Liver (tissue), 9 donors: ENCODE measurements around the gene PTPRN2. TPM values are rescaled to one million over a fixed set of nuclear protein-coding genes. Genes with fewer than 3 reads are reported as not detected.

ENCODE experiments used
- DNase-seq: peaks from one replicate; pipeline ENCODE4 v3.0.0-alpha.2; 2017; ENCODE audit warnings: low spot score
- H3K27ac ChIP-seq, 2 donors: one replicate each; pipeline ENCODE4 v1.7.0; 2013; ENCODE audit warnings: inconsistent platforms in 2 of 2, low read length in 2 of 2, control low read depth in 1 of 2, low read depth in 1 of 2, mild to moderate bottlenecking in 1 of 2
- H3K27me3 ChIP-seq, 4 donors: one replicate each; pipeline versions ENCODE4 v1.6.1 to v1.7.0; 2013; ENCODE audit warnings: low read length in 3 of 4, inconsistent platforms in 1 of 4, mild to moderate bottlenecking in 1 of 4, moderate library complexity in 1 of 4; ENCODE audit not compliant: control insufficient read depth in 4 of 4, insufficient read depth in 4 of 4
- H3K36me3 ChIP-seq, 4 donors: one replicate each; pipeline versions ENCODE4 v1.6.1 to v1.7.0; 2013; ENCODE audit warnings: low read length in 3 of 4, mild to moderate bottlenecking in 3 of 4, low read depth in 1 of 4, moderate library complexity in 1 of 4; ENCODE audit not compliant: control insufficient read depth in 4 of 4, insufficient read depth in 3 of 4
- H3K4me1 ChIP-seq, 4 donors: one replicate each; pipeline versions ENCODE4 v1.6.1 to v1.7.0; 2013; ENCODE audit warnings: low read length in 3 of 4, mild to moderate bottlenecking in 3 of 4, moderate library complexity in 1 of 4; ENCODE audit not compliant: control insufficient read depth in 4 of 4, insufficient read depth in 4 of 4
- H3K4me3 ChIP-seq, 3 donors: one replicate each; pipeline versions ENCODE4 v1.6.1 to v1.7.0; 2013; ENCODE audit warnings: low read length in 3 of 3, control low read depth in 1 of 3, low read depth in 1 of 3, mild to moderate bottlenecking in 1 of 3
- H3K9ac ChIP-seq, 2 donors: one replicate each; pipeline ENCODE4 v1.7.0; 2013; ENCODE audit warnings: low read length in 2 of 2, mild to moderate bottlenecking in 2 of 2, moderate library complexity in 2 of 2, control low read depth in 1 of 2, low read depth in 1 of 2
- H3K9me3 ChIP-seq, 4 donors: one replicate each; pipeline versions ENCODE4 v1.6.1 to v1.7.0; 2013; ENCODE audit warnings: low read length in 3 of 4; ENCODE audit not compliant: control insufficient read depth in 4 of 4
- EGR1 ChIP-seq, 2 donors: IDR thresholded peaks; 2 replicates each; pipeline ENCODE4 v1.6.1; 2016 to 2018; ENCODE audit warnings: antibody characterized with exemption in 2 of 2, low read depth in 2 of 2
- FOXA1 ChIP-seq: IDR thresholded peaks from 2 replicates; pipeline ENCODE4 v1.6.1; 2016; ENCODE audit warnings: antibody characterized with exemption
- FOXA2 ChIP-seq: IDR thresholded peaks from 2 replicates; pipeline ENCODE4 v1.6.1; 2016; ENCODE audit warnings: antibody characterized with exemption
- GABPA ChIP-seq, 2 donors: IDR thresholded peaks in 1 of 2; conservative IDR thresholded peaks in 1 of 2; 2 replicates each; pipeline ENCODE4 v1.6.1; 2016; ENCODE audit warnings: antibody characterized with exemption in 2 of 2, mild to moderate bottlenecking in 1 of 2, moderate library complexity in 1 of 2
- HNF4A ChIP-seq, 2 donors: conservative IDR thresholded peaks; 2 replicates each; pipeline ENCODE4 v1.6.1; 2016; ENCODE audit warnings: antibody characterized with exemption in 2 of 2, mild to moderate bottlenecking in 2 of 2
- HNF4G ChIP-seq: IDR thresholded peaks from 2 replicates; pipeline ENCODE4 v1.6.1; 2016; ENCODE audit warnings: antibody characterized with exemption
- JUND ChIP-seq, 2 donors: IDR thresholded peaks; 2 replicates each; pipeline ENCODE4 v1.6.1; 2016; ENCODE audit warnings: antibody characterized with exemption in 2 of 2
- NR2F2 ChIP-seq: IDR thresholded peaks from 2 replicates; pipeline ENCODE4 v1.6.1; 2016; ENCODE audit warnings: antibody characterized with exemption
- RAD21 ChIP-seq, 2 donors: IDR thresholded peaks; 2 replicates each; pipeline ENCODE4 v1.6.1; 2016; ENCODE audit warnings: antibody characterized with exemption in 2 of 2, mild to moderate bottlenecking in 2 of 2
- RXRA ChIP-seq, 2 donors: IDR thresholded peaks; 2 replicates each; pipeline ENCODE4 v1.6.1; 2017 to 2018; ENCODE audit warnings: antibody characterized with exemption in 2 of 2, mild to moderate bottlenecking in 1 of 2
- SP1 ChIP-seq: IDR thresholded peaks from 2 replicates; pipeline ENCODE4 v1.6.1; 2018; ENCODE audit warnings: antibody characterized with exemption, mild to moderate bottlenecking
- TAF1 ChIP-seq: conservative IDR thresholded peaks from 2 replicates; pipeline ENCODE4 v1.6.1; 2016; ENCODE audit warnings: antibody characterized with exemption, mild to moderate bottlenecking
- YY1 ChIP-seq: IDR thresholded peaks from 2 replicates; pipeline ENCODE4 v1.6.1; 2016; ENCODE audit warnings: antibody characterized with exemption, mild to moderate bottlenecking
- WGBS: extraction: QIAGEN DNeasy Blood & Tissue Kit; methylation state at CpG from one replicate; pipeline ENCODE4 v1.1.7; 2013; 5-methylcytosine and 5-hydroxymethylcytosine counted together
- polyA plus RNA-seq, 2 donors: library from polyadenylated mRNA; stranded (reverse) in 1 of 2; unstranded in 1 of 2; fragments of 200-250 nt in 1 of 2; fragments of >200 nt in 1 of 2; fragmentation: Nextera tagmentation in 1 of 2; extraction: Ambion mirVana in 1 of 2; gene quantifications; one replicate each; pipeline versions ENCODE4 v1.2.1 to v1.2.3, GENCODE V29; 2013 to 2015
- total RNA-seq, 2 donors: library from RNA; depleted of rRNA; stranded (reverse); fragments of >200 nt; gene quantifications; one replicate each; pipeline ENCODE4 v1.2.3, GENCODE V29; 2014
- TF ChIP-seq, protein P1 (sequence below): IDR thresholded peaks from 2 replicates; pipeline ENCODE4 v1.6.1; 2016; ENCODE audit warnings: antibody characterized with exemption
- TF ChIP-seq, protein P2 (sequence below): IDR thresholded peaks from 2 replicates; pipeline ENCODE4 v1.6.1; 2016; ENCODE audit warnings: antibody characterized with exemption
- TF ChIP-seq, protein P3 (sequence below): fragments of 150-350 bp; IDR thresholded peaks from 2 replicates; pipeline ENCODE4 v1.5.1; 2017; ENCODE audit warnings: improper control_type of control experiment, low read depth, low read length; ENCODE audit not compliant: missing input control
- TF ChIP-seq, protein P4 (sequence below): IDR thresholded peaks from 2 replicates; pipeline ENCODE4 v1.6.1; 2016; ENCODE audit warnings: antibody characterized with exemption, mild to moderate bottlenecking
- TF ChIP-seq, protein P5 (sequence below): IDR thresholded peaks from 2 replicates; pipeline ENCODE4 v1.6.1; 2016; ENCODE audit warnings: antibody characterized with exemption
- donor health status: healthy.
- donor health status: healthy.
- donor health status: healthy.
- donor health status: healthy.
- donor health status: healthy.

Gene PTPRN2
- total and polyA plus RNA-seq, 4 donors, result 0.75 to 1.9 (median 1.1) TPM

DNA sequence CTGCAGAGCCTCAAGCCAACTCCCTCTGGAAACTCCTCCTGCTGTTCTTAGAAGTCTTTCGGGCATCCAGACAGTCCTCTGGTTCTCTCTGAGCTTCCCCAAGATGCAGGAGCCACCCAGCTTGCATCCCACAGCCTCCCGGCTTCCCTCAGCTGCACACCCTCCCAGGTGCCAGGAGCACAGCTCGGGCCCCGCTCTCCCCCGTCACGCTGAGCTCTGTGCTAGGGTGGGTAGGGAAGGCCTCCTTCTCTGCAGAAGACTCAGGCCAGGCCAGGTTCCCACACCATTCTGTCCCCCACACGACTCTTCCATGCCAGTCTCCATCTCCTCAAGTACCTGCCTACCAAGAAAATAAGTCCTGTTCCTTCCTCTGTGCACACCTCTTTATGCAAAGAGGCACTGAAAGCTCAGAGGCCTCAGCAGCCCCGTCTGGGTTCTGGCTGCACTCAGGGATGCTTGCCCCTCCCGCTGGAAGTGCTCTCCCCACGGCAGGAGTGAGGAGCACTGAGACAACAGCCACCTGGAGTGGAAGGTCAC, 537.1 kb downstream of the PTPRN2 start:
- Histone ChIP-seq H3K36me3 (no peaks in the 10 kb centered on the region), H3K27me3 (no peaks in the 10 kb centered on the region), H3K9me3 (no peaks in the 10 kb centered on the region), H3K4me1 (no peaks in the 10 kb centered on the region), H3K9ac (no peak overlapping the region), H3K4me3 (no peak overlapping the region), H3K27ac (no peak overlapping the region)
- no peak for DNase-seq
- WGBS, result 69% methylated on average over 10 of the region's 10 CpGs
- TF ChIP-seq TAF1 (no peak), RXRA (IDR thresholded peaks at IDR 0.05) (no peak), SP1 (no peak), FOXA2 (no peak), JUND (IDR thresholded peaks at IDR 0.05) (no peak), YY1 (no peak), HNF4A (conservative IDR thresholded peaks at IDR 0.05) (no peak), RAD21 (IDR thresholded peaks at IDR 0.05) (no peak), EGR1 (IDR thresholded peaks at IDR 0.05; ENCODE audit: low read depth in 2 of 2) (no peak), HNF4G (no peak), FOXA1 (no peak), GABPA (IDR thresholded peaks at IDR 0.05 in 1 of 2, conservative IDR thresholded peaks at IDR 0.05 in 1 of 2) (no peak), NR2F2 (no peak)
- TF ChIP-seq, protein P1, sequence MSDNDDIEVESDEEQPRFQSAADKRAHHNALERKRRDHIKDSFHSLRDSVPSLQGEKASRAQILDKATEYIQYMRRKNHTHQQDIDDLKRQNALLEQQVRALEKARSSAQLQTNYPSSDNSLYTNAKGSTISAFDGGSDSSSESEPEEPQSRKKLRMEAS, result no peak
- TF ChIP-seq, protein P2, sequence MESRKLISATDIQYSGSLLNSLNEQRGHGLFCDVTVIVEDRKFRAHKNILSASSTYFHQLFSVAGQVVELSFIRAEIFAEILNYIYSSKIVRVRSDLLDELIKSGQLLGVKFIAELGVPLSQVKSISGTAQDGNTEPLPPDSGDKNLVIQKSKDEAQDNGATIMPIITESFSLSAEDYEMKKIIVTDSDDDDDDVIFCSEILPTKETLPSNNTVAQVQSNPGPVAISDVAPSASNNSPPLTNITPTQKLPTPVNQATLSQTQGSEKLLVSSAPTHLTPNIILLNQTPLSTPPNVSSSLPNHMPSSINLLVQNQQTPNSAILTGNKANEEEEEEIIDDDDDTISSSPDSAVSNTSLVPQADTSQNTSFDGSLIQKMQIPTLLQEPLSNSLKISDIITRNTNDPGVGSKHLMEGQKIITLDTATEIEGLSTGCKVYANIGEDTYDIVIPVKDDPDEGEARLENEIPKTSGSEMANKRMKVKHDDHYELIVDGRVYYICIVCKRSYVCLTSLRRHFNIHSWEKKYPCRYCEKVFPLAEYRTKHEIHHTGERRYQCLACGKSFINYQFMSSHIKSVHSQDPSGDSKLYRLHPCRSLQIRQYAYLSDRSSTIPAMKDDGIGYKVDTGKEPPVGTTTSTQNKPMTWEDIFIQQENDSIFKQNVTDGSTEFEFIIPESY, result no peak
- TF ChIP-seq, protein P3, sequence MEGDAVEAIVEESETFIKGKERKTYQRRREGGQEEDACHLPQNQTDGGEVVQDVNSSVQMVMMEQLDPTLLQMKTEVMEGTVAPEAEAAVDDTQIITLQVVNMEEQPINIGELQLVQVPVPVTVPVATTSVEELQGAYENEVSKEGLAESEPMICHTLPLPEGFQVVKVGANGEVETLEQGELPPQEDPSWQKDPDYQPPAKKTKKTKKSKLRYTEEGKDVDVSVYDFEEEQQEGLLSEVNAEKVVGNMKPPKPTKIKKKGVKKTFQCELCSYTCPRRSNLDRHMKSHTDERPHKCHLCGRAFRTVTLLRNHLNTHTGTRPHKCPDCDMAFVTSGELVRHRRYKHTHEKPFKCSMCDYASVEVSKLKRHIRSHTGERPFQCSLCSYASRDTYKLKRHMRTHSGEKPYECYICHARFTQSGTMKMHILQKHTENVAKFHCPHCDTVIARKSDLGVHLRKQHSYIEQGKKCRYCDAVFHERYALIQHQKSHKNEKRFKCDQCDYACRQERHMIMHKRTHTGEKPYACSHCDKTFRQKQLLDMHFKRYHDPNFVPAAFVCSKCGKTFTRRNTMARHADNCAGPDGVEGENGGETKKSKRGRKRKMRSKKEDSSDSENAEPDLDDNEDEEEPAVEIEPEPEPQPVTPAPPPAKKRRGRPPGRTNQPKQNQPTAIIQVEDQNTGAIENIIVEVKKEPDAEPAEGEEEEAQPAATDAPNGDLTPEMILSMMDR, result no peak
- TF ChIP-seq, protein P4, sequence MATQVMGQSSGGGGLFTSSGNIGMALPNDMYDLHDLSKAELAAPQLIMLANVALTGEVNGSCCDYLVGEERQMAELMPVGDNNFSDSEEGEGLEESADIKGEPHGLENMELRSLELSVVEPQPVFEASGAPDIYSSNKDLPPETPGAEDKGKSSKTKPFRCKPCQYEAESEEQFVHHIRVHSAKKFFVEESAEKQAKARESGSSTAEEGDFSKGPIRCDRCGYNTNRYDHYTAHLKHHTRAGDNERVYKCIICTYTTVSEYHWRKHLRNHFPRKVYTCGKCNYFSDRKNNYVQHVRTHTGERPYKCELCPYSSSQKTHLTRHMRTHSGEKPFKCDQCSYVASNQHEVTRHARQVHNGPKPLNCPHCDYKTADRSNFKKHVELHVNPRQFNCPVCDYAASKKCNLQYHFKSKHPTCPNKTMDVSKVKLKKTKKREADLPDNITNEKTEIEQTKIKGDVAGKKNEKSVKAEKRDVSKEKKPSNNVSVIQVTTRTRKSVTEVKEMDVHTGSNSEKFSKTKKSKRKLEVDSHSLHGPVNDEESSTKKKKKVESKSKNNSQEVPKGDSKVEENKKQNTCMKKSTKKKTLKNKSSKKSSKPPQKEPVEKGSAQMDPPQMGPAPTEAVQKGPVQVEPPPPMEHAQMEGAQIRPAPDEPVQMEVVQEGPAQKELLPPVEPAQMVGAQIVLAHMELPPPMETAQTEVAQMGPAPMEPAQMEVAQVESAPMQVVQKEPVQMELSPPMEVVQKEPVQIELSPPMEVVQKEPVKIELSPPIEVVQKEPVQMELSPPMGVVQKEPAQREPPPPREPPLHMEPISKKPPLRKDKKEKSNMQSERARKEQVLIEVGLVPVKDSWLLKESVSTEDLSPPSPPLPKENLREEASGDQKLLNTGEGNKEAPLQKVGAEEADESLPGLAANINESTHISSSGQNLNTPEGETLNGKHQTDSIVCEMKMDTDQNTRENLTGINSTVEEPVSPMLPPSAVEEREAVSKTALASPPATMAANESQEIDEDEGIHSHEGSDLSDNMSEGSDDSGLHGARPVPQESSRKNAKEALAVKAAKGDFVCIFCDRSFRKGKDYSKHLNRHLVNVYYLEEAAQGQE, result no peak
- TF ChIP-seq, protein P5, sequence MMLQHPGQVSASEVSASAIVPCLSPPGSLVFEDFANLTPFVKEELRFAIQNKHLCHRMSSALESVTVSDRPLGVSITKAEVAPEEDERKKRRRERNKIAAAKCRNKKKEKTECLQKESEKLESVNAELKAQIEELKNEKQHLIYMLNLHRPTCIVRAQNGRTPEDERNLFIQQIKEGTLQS, result no peak
